IMR-90 (cell line): Measurements from ENCODE around the gene ARMC8. TPM values are rescaled to one million over a fixed set of nuclear protein-coding genes. Genes with fewer than 3 reads are reported as not detected.

Experiments
- ATAC-seq: fragments of 200-7000 bp; cut with Tn5 transposase; 2 replicates; pipeline ENCODE4 v1.9.1; 2020; ENCODE audit warnings: low read depth, mild to moderate bottlenecking, moderate library complexity
- BruUV-seq: library from RNA; stranded (reverse); fragments of 400-500 nt; replicated peaks from 2 replicates; lab custom pipeline; 2021; lab: Mats Ljungman, UMichigan
- CTCF ChIA-PET: fragments of 300-600 bp; formaldehyde crosslinking; extraction: SDS; loops from one replicate; lab custom pipeline; 2021; ENCODE audit warnings: antibody characterized with exemption; lab: Yijun Ruan, JAX
- POLR2A ChIA-PET: fragments of 300-600 bp; sonication (Branson Sonifier 250); formaldehyde crosslinking; loops from one replicate; lab custom pipeline; 2022; ENCODE audit warnings: antibody characterized with exemption; ENCODE audit not compliant: unreplicated experiment; lab: Charles Lee
- DNase-seq: peaks from one replicate; pipeline ENCODE4 v3.0.0; 2013
- H2AFZ ChIP-seq: replicated peaks from 2 replicates; pipeline ENCODE3; 2013; ENCODE audit warnings: low read length, mild to moderate bottlenecking; ENCODE audit not compliant: poor library complexity
- H2AK5ac ChIP-seq: 2 replicates; pipeline ENCODE4 v1.6.1; 2013; ENCODE audit warnings: low read depth, low read length, inconsistent platforms
- H2AK9ac ChIP-seq: replicated peaks from 2 replicates; pipeline ENCODE3; 2013; ENCODE audit warnings: mild to moderate bottlenecking, low read depth, low read length, moderate library complexity; ENCODE audit not compliant: poor library complexity
- H2BK120ac ChIP-seq: 2 replicates; pipeline ENCODE4 v1.6.1; 2013; ENCODE audit warnings: low read depth, low read length, inconsistent platforms
- H2BK15ac ChIP-seq: 3 replicates; pipeline ENCODE4 v1.6.1; 2013; ENCODE audit warnings: low read depth, low read length, inconsistent platforms
- H2BK20ac ChIP-seq: 2 replicates; pipeline ENCODE4 v1.6.1; 2013; ENCODE audit warnings: low read depth, mild to moderate bottlenecking, inconsistent platforms, low read length, moderate library complexity
- H2BK5ac ChIP-seq: 2 replicates; pipeline ENCODE4 v1.6.1; 2013; ENCODE audit warnings: mild to moderate bottlenecking, low read depth, low read length, inconsistent platforms; ENCODE audit not compliant: poor library complexity, severe bottlenecking
- H3K14ac ChIP-seq: replicated peaks from 2 replicates; pipeline ENCODE4 v1.6.1; 2013; ENCODE audit warnings: low read depth, low read length, inconsistent platforms
- H3K18ac ChIP-seq: 2 replicates; pipeline ENCODE4 v1.6.1; 2013; ENCODE audit warnings: low read depth, low read length, control low read depth
- H3K23ac ChIP-seq: 2 replicates; pipeline ENCODE4 v1.6.1; 2013; ENCODE audit warnings: low read depth, low read length, inconsistent platforms
- H3K27ac ChIP-seq: 2 replicates; pipeline ENCODE4 v1.5.1; 2013; ENCODE audit warnings: mild to moderate bottlenecking, control low read depth, low read length; ENCODE audit not compliant: insufficient read depth
- H3K27me3 ChIP-seq: 2 replicates; pipeline ENCODE4 v1.6.1; 2013; ENCODE audit warnings: low read length; ENCODE audit not compliant: control insufficient read depth, insufficient read depth
- H3K36me3 ChIP-seq: 2 replicates; pipeline ENCODE4 v1.6.1; 2013; ENCODE audit warnings: low read length, mixed read lengths; ENCODE audit not compliant: control insufficient read depth, insufficient read depth
- H3K4ac ChIP-seq: 2 replicates; pipeline ENCODE4 v1.6.1; 2013; ENCODE audit warnings: low read depth, low read length, inconsistent platforms
- H3K4me1 ChIP-seq: 2 replicates; pipeline ENCODE4 v1.6.1; 2013; ENCODE audit warnings: low read length, mixed read lengths; ENCODE audit not compliant: control insufficient read depth, insufficient read depth
- H3K4me2 ChIP-seq: 2 replicates; pipeline ENCODE4 v1.6.1; 2013; ENCODE audit warnings: low read depth, mild to moderate bottlenecking, control low read depth, low read length, moderate library complexity
- H3K4me3 ChIP-seq: 2 replicates; pipeline ENCODE4 v1.5.1; 2013; ENCODE audit warnings: low read depth, mild to moderate bottlenecking, control low read depth, low read length, moderate library complexity; ENCODE audit not compliant: insufficient read depth
- H3K56ac ChIP-seq: 2 replicates; pipeline ENCODE4 v1.6.1; 2013; ENCODE audit warnings: low read length, inconsistent platforms; ENCODE audit not compliant: insufficient read depth; ENCODE audit errors: extremely low read depth
- H3K79me1 ChIP-seq, 2 experiments: 2 replicates each; pipeline ENCODE4 v1.6.1; 2013; ENCODE audit warnings: low read length in 2 of 2, inconsistent platforms in 1 of 2, low read depth in 1 of 2
- H3K9ac ChIP-seq: 2 replicates; pipeline ENCODE4 v1.6.1; 2013; ENCODE audit warnings: low read depth, low read length, control low read depth
- H3K9me1 ChIP-seq: 2 replicates; pipeline ENCODE4 v1.6.1; 2013; ENCODE audit warnings: low read length, inconsistent platforms; ENCODE audit not compliant: insufficient read depth
- H3K9me3 ChIP-seq: 2 replicates; pipeline ENCODE4 v1.6.1; 2013; ENCODE audit warnings: low read length; ENCODE audit not compliant: control insufficient read depth, insufficient read depth
- H4K20me1 ChIP-seq: 2 replicates; pipeline ENCODE4 v1.6.1; 2013; ENCODE audit warnings: low read length, inconsistent platforms; ENCODE audit not compliant: insufficient read depth
- H4K5ac ChIP-seq: 2 replicates; pipeline ENCODE4 v1.6.1; 2013; ENCODE audit warnings: mild to moderate bottlenecking, low read depth, low read length, control low read depth
- H4K8ac ChIP-seq, 2 experiments: 2 replicates each; pipeline ENCODE4 v1.6.1; 2013; ENCODE audit warnings: low read depth in 2 of 2, low read length in 2 of 2, control low read depth in 1 of 2, inconsistent platforms in 1 of 2
- H4K91ac ChIP-seq: 2 replicates; pipeline ENCODE4 v1.6.1; 2013; ENCODE audit warnings: low read depth, low read length, inconsistent platforms; ENCODE audit not compliant: insufficient read depth
- CHD1 ChIP-seq: IDR thresholded peaks from 2 replicates; pipeline ENCODE4 v1.6.1; 2012; ENCODE audit warnings: low read depth, low read length, improper control_type of control experiment
- MAFK ChIP-seq: IDR thresholded peaks from 2 replicates; pipeline ENCODE4 v1.6.1; 2012; ENCODE audit warnings: low read depth, low read length, improper control_type of control experiment
- MAZ ChIP-seq: IDR thresholded peaks from 2 replicates; pipeline ENCODE4 v1.6.1; 2012; ENCODE audit warnings: low read depth, mild to moderate bottlenecking, low read length, improper control_type of control experiment, moderate library complexity, borderline replicate concordance
- NFE2L2 ChIP-seq: fragments of 150-350 bp; IDR thresholded peaks from 2 replicates; pipeline ENCODE4 v1.6.1; 2016; ENCODE audit warnings: low read depth, mild to moderate bottlenecking, low read length
- POLR2A ChIP-seq: IDR thresholded peaks from 2 replicates; pipeline ENCODE4 v1.6.1; 2012; ENCODE audit warnings: mild to moderate bottlenecking, low read depth, low read length
- RFX5 ChIP-seq: IDR thresholded peaks from 2 replicates; pipeline ENCODE4 v1.8.0; 2012; ENCODE audit warnings: low read depth, mild to moderate bottlenecking, low read length, moderate library complexity
- WGBS, 2 experiments: methylation state at CpG; one replicate each; pipeline versions ENCODE4 v1.1.5 to v1.1.7; 2013; ENCODE audit warnings: missing lambda C conversion rate in 2 of 2; ENCODE audit not compliant: insufficient read length in 1 of 2; ENCODE audit errors: extremely low coverage in 2 of 2; 5-methylcytosine and 5-hydroxymethylcytosine counted together
- dilution Hi-C: fragments of 300-500 bp; cut with HindIII; formaldehyde crosslinking; loops from one replicate; pipeline ENCODE4 v1.14.3; 2018; ENCODE audit warnings: low sequenced_read_pairs; ENCODE audit not compliant: unreplicated experiment
- in situ Hi-C: fragments of 300-500 bp; cut with MboI; formaldehyde crosslinking; loops from 3 replicates; pipeline ENCODE4 v1.14.3; 2019; ENCODE audit warnings: low sequenced_read_pairs, inconsistent platforms, mixed read lengths
- intact Hi-C: fragments of 100-400 bp; cut with micrococcal nuclease; formaldehyde crosslinking; loops from 2 replicates; pipeline ENCODE4 v1.10.0; 2022
- polyA plus RNA-seq, 3 experiments: library from polyadenylated mRNA; depleted of rRNA; stranded (reverse); fragments of >200 nt; gene quantifications; 2 replicates each; pipeline ENCODE4 v1.2.3, GENCODE V29; 2012; ENCODE audit warnings: low replicate concordance in 1 of 3
- total RNA-seq: library from RNA; depleted of rRNA; stranded (reverse); fragments of >200 nt; gene quantifications from 2 replicates; pipeline ENCODE4 v1.2.3, GENCODE V29; 2012

ARMC8 gene
- total and polyA plus RNA-seq, 2 of the 4 experiments (the other 2 are of a cell fraction) = 39.1 to 75.1 TPM

GRCh38 chr3:138297876-138298275 is 110.8 kb downstream of the ARMC8 start:
- Histone ChIP-seq H4K91ac (no peak overlapping the region), H4K8ac (no peak overlapping the region), H3K27me3 (no peaks in the 10 kb centered on the region), H4K20me1 (no peaks in the 10 kb centered on the region), H3K4me3 (no peak overlapping the region), H2BK120ac (no peak overlapping the region), H2AK5ac (no peak overlapping the region), H2AFZ (no peak overlapping the region), H2BK15ac (no peak overlapping the region), H3K9me1 (peaks cover 2% of the 10 kb centered on the region; the same call in 1 of the 2 replicates), H2BK5ac (no peak overlapping the region), H3K36me3 (peaks cover 12% of the 10 kb centered on the region), H3K4ac (no peak overlapping the region), H2BK20ac (no peak overlapping the region), H3K9me3 (no peaks in the 10 kb centered on the region), H3K23ac (no peak overlapping the region), H3K4me2 (no peak overlapping the region), H3K27ac (no peak overlapping the region), H3K9ac (no peak overlapping the region), H3K18ac (no peak overlapping the region), H3K14ac (no peak overlapping the region), H3K4me1 (no peaks in the 10 kb centered on the region), H2AK9ac (no peak overlapping the region), H4K5ac (no peak overlapping the region), H3K56ac (no peak overlapping the region), H3K79me1 (no peaks in the 10 kb centered on the region)
- dilution Hi-C loops = no loop called here
- WGBS, 2 experiments = no CpG with 5 or more reads among the region's 1 CpG
- TF ChIP-seq RFX5 = no peak
- TF ChIP-seq MAZ = no peak
- no peak for TF ChIP-seq CHD1
- no peak for TF ChIP-seq POLR2A
- no peak for TF ChIP-seq MAFK
- TF ChIP-seq NFE2L2 = no peak
- POLR2A ChIA-PET = no interaction called here
- in situ Hi-C loops = no loop called here
- DNase-seq = no peak
- BruUV-seq = no TSS peak
- no peak for ATAC-seq
- CTCF ChIA-PET = no interaction called here
- intact Hi-C loops = no loop called here
